Ascending aorta (tissue), 2 donors: ENCODE data around the gene LRRC57. TPM values are rescaled to one million over a fixed set of nuclear protein-coding genes. Genes with fewer than 3 reads are reported as not detected.

Source experiments
- DNase-seq, 2 donors: peaks; one replicate each; pipeline ENCODE4 v3.0.0-alpha.2; 2019; ENCODE audit warnings: low spot score in 2 of 2
- H3K27ac ChIP-seq, 2 donors: fragments of 200-600 bp; sonication (generic); one replicate each; pipeline ENCODE4 v1.5.1; 2016 to 2017; ENCODE audit warnings: mild to moderate bottlenecking in 1 of 2
- H3K27me3 ChIP-seq: fragments of 200-600 bp; sonication (generic); one replicate; pipeline ENCODE4 v1.5.1; 2017
- H3K36me3 ChIP-seq, 2 donors: fragments of 200-600 bp; sonication (generic); one replicate each; pipeline ENCODE4 v1.5.1; 2016
- H3K4me1 ChIP-seq, 2 donors: fragments of 200-600 bp; sonication (generic); one replicate each; pipeline ENCODE4 v1.5.1; 2016 to 2017; ENCODE audit warnings: mild to moderate bottlenecking in 1 of 2
- H3K4me3 ChIP-seq, 2 donors: fragments of 200-600 bp; sonication (generic); one replicate each; pipeline ENCODE4 v1.5.1; 2016 to 2017; ENCODE audit warnings: mild to moderate bottlenecking in 1 of 2
- H3K9me3 ChIP-seq, 2 donors: fragments of 200-600 bp; sonication (generic); one replicate each; pipeline ENCODE4 v1.5.1; 2016
- intact Hi-C: fragments of 100-400 bp; cut with DNase I; formaldehyde crosslinking; loops from one replicate; pipeline ENCODE4 v1.15.1; 2023
- total RNA-seq: library from RNA; depleted of rRNA; stranded (reverse); fragments of >200 nt; gene quantifications from one replicate; pipeline ENCODE4 v1.1.0, GENCODE V29; 2016
- TF ChIP-seq, protein P1 (sequence below), 3 experiments: fragments of 200-600 bp in 2 of 3; fragments of 450-650 bp in 1 of 3; sonication (generic) in 2 of 3; IDR thresholded peaks; one replicate each; pipeline ENCODE4 v1.5.1; 2016 to 2019; ENCODE audit warnings: antibody characterized with exemption in 3 of 3, mild to moderate bottlenecking in 1 of 3, moderate library complexity in 1 of 3

Gene LRRC57
- total RNA-seq, 1 donor from 2014 or later: 1.6 TPM

DNA sequence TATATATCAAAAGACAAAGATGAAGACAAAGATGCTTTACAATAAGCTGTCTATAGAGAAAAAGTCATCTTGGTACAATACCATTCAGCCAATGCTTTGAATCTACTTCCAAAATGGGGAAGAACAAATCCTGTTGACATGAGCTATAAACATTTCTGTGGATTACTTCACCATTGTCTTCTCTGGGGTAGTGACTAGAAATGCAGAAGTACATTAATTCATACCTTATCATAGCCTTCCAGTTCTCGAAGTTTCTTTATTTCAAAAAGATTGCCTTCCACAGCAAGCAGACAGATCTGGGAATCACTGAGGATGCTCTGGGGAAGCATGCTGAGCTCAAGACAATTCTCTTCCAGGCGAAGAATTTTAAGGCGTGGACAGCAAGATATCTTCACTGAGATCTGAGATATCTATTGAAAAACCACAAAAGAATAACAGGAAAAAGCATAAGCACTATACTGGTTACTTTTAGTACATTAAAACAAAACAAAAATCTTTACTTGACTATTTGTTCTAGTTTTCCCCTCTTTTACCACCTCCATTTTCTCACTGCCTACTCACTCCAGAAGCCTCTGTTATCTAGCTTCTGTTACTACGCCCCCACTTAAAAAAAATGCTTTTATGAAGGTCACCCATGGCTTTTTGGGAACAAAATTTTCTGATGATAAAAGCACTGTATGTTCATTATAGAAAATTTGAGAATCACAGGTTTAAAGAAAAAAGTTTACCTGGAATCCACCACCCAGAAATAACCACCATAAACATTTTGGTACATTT lies 3.6 kb downstream of the LRRC57 start:
- Histone ChIP-seq H3K27ac (no peak overlapping the region), H3K36me3 (peaks cover 24 to 31% of the 10 kb centered on the region in 2 donors), H3K4me1 (peaks cover 0 to 20% of the 10 kb centered on the region in 2 donors), H3K4me3 (no peak overlapping the region), H3K27me3 (no peaks in the 10 kb centered on the region), H3K9me3 (no peaks in the 10 kb centered on the region)
- no peak for DNase-seq
- TF ChIP-seq, protein P1, sequence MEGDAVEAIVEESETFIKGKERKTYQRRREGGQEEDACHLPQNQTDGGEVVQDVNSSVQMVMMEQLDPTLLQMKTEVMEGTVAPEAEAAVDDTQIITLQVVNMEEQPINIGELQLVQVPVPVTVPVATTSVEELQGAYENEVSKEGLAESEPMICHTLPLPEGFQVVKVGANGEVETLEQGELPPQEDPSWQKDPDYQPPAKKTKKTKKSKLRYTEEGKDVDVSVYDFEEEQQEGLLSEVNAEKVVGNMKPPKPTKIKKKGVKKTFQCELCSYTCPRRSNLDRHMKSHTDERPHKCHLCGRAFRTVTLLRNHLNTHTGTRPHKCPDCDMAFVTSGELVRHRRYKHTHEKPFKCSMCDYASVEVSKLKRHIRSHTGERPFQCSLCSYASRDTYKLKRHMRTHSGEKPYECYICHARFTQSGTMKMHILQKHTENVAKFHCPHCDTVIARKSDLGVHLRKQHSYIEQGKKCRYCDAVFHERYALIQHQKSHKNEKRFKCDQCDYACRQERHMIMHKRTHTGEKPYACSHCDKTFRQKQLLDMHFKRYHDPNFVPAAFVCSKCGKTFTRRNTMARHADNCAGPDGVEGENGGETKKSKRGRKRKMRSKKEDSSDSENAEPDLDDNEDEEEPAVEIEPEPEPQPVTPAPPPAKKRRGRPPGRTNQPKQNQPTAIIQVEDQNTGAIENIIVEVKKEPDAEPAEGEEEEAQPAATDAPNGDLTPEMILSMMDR (IDR thresholded peaks at IDR 0.05): no peak
- intact Hi-C loops: loop anchor here (10.0 kb wide), 1 partner anchor 270 kb away; the partner anchor contains the start of genes GANC and TMEM87A

DNA sequence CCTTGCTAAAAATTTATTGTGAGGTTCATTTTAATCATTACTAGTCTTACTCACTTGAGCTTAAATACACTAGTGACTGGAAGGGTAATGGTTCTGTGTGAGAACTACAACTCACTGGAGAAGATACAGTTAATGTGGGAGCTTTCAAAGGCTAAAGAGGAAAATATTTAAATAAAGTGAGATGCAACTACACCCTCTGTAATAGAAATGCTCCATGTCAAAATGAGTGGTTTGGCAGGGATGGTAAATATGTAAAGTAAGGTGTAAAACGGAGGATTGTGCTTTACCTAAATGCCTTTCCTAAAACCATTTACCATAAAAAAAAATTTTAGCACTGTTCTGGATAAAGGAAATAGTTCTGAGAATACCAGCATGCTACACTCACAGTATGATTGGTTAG lies 15.3 kb downstream of the LRRC57 start:
- TF ChIP-seq, protein P1 (IDR thresholded peaks at IDR 0.05): no peak
- H3K9me3 ChIP-seq: no peaks in the 10 kb centered on the region
- H3K36me3 ChIP-seq: peaks cover 41 to 58% of the 10 kb centered on the region in 2 donors
- H3K27me3 ChIP-seq: no peaks in the 10 kb centered on the region
- DNase-seq: no peak
- intact Hi-C loops: no loop called here
- no peaks in the 10 kb centered on the region for H3K4me1 ChIP-seq
- no peak overlapping the region for H3K27ac ChIP-seq
- H3K4me3 ChIP-seq: no peak overlapping the region

DNA sequence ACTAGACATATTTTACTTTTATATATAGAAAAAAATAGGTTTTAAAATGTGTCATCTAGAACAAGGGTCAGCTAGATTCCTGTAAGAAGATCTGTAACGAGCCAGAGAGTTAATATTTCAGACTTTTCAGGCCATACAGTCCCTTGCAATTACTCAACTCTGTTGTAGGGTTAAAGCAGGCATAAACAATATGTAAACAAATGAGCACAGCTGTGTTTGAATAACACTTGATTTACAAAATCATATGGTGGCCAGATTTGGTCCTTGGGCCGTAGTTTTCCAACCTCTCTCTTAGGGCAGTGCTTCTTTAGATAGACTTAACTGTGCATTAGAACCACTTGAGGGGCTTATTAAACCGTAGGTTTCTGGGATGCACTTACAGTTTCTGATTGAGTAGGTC lies 19.6 kb downstream of the LRRC57 start:
- peaks cover 55 to 72% of the 10 kb centered on the region in 2 donors for H3K36me3 ChIP-seq
- H3K9me3 ChIP-seq: no peaks in the 10 kb centered on the region
- no peak for DNase-seq
- intact Hi-C loops: no loop called here
- no peaks in the 10 kb centered on the region for H3K27me3 ChIP-seq
- TF ChIP-seq, protein P1 (IDR thresholded peaks at IDR 0.05): no peak
- no peak overlapping the region for H3K4me3 ChIP-seq
- H3K27ac ChIP-seq: no peak overlapping the region
- H3K4me1 ChIP-seq: no peaks in the 10 kb centered on the region

DNA sequence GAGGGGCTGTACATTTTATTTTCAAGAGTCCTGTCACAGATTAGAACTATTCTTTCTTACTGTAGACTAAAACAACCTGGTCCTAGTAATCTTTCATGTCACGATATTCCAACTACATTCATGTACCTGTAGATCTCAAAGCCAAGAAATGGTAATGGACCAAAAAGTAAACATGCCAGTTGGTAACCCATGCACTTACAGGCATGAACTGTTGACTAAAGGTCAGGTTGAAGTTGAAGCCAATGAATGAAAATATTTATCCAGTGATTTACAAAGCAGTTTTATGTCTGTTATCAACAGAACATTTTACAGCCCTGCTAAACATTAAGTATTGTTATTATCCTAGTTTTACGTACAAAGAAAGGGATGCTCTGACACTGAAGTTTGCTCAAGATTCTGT lies 25.3 kb downstream of the LRRC57 start:
- DNase-seq: no peak
- intact Hi-C loops: no loop called here
- H3K36me3 ChIP-seq: peaks cover 47 to 79% of the 10 kb centered on the region in 2 donors

DNA sequence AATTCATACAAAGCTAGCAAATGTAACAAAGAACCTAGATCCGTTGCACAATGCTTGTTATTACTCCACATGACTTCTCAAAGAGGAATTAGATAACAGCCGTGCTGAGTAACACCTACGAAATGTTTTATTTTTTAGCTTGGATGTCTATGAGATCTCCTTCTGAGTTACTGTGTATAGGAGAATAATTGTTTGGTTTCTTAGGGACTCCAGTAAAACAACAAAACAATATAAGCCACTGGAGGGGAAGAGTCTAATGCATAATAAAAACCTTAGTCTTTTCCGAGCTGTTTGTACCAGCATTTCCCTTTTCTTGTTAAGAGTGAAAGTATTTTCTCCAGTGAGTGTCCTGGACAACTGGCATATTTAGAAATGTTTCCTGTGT lies 37.6 kb downstream of the LRRC57 start:
- intact Hi-C loops: loop anchor here (2.0 to 5.0 kb wide), 2 partner anchors 16 to 1279 kb away; partner anchors contain the start of genes CHP1, EXD1 and SNAP23
- Histone ChIP-seq H3K36me3 (peaks cover 19 to 22% of the 10 kb centered on the region in 2 donors), H3K4me1 (peaks cover 0 to 38% of the 10 kb centered on the region in 2 donors), H3K27me3 (no peaks in the 10 kb centered on the region), H3K27ac (peak overlapping the region; percentile 71 to 76), H3K9me3 (no peaks in the 10 kb centered on the region), H3K4me3 (peak overlapping the region; percentile 19 to 24)
- DNase-seq: no peak
- TF ChIP-seq, protein P1 (IDR thresholded peaks at IDR 0.05): no peak

More for the DNA sequence above, 25.3 kb downstream of the LRRC57 start:
- H3K4me1 ChIP-seq: no peaks in the 10 kb centered on the region
- no peaks in the 10 kb centered on the region for H3K9me3 ChIP-seq
- H3K27ac ChIP-seq: no peak overlapping the region
- no peaks in the 10 kb centered on the region for H3K27me3 ChIP-seq
- H3K4me3 ChIP-seq: no peak overlapping the region
- TF ChIP-seq, protein P1 (IDR thresholded peaks at IDR 0.05): no peak
